ENCODE data around the gene MLKL.

DNA sequence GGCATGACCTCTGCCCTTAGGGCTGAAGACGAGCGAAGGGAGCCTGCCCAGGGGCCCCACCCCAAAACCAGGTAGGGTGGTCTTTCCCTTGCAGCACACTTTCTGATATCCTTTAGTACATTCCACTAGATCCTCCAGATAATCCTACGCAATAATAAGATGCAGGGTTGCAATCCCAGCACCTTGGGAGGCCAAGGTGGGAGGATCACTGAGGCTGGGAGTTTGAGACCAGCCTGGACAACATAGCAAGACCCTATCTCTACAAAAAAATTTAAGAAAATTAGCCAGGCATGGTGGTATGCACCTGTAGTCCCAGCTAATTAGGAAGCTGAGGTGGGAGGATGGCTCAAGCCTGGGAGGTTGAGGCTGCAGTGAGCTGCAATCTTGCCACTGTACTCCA lies 34.9 kb upstream of the MLKL start:
- TF ChIP-seq, protein P1, sequence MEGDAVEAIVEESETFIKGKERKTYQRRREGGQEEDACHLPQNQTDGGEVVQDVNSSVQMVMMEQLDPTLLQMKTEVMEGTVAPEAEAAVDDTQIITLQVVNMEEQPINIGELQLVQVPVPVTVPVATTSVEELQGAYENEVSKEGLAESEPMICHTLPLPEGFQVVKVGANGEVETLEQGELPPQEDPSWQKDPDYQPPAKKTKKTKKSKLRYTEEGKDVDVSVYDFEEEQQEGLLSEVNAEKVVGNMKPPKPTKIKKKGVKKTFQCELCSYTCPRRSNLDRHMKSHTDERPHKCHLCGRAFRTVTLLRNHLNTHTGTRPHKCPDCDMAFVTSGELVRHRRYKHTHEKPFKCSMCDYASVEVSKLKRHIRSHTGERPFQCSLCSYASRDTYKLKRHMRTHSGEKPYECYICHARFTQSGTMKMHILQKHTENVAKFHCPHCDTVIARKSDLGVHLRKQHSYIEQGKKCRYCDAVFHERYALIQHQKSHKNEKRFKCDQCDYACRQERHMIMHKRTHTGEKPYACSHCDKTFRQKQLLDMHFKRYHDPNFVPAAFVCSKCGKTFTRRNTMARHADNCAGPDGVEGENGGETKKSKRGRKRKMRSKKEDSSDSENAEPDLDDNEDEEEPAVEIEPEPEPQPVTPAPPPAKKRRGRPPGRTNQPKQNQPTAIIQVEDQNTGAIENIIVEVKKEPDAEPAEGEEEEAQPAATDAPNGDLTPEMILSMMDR (IDR thresholded peaks at IDR 0.05): no peak
- TF ChIP-seq POLR2AphosphoS5 (IDR thresholded peaks at IDR 0.05) (no peak), POLR2A (IDR thresholded peaks at IDR 0.05) (no peak)

Data from transverse colon (tissue), 4 donors.